ENCODE results near the gene CLDN5.

The CLDN5 gene

DNA sequence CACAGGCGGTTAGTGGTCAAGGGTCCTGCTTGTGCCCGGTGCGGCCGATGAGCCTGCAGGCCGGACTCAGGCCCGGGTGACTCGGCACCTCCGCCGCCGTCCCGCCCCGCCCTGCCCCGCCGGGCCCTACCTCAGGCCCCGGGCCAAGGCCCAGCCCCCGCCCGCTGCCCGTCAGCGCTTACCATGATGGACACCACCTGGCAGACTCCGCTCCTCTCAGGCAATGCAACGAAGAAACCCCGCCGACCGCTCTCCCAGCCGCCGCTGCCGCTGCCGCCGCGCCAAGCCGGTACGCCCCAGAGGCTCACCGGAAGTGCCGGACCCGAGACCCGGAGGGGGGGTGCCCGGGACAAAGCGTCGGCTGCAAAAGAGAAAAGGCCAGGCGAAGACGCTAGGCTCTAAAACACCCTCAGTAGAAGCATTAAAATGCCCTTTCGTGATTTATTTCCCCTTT lies 45.3 kb downstream of the CLDN5 start, which contains the start of gene UFD1:
Gene UFD1, minus strand, starts transcription at position 293 of the 454 bp plus-strand sequence. Its CDS starts 108 bp downstream, at position 185.
- peak; percentile 62 to 90 (median 74) for DNase-seq

GRCh38 chr22:19478045-19478900 lies 45.9 kb downstream of the CLDN5 start:
- peak in 1 of 5 experiments; percentile 46 for DNase-seq

GRCh38 chr22:19477321-19478044 lies 46.7 kb downstream of the CLDN5 start:
- peak in 1 of 5 experiments; percentile 38 for DNase-seq

DNA sequence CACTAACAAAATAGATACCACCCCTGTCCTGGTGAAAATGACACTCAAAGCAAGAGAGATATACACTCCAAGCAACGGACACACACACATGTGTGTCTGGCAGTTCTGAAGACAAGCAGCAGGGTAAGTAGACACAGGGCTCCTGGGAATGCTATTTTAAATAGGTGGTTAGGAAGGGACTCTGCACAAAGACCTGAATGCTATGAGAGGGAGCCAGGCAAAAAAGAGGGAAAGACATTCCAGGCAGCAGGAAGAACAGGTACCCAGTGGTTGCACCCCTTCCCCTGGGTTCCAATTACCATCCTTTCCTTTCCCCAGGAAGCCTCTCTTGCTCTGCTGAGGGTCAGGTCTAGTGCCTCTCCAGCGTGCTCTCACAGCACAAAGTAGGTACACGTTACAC lies 48.2 kb downstream of the CLDN5 start:
- DNase-seq: no peak

DNA sequence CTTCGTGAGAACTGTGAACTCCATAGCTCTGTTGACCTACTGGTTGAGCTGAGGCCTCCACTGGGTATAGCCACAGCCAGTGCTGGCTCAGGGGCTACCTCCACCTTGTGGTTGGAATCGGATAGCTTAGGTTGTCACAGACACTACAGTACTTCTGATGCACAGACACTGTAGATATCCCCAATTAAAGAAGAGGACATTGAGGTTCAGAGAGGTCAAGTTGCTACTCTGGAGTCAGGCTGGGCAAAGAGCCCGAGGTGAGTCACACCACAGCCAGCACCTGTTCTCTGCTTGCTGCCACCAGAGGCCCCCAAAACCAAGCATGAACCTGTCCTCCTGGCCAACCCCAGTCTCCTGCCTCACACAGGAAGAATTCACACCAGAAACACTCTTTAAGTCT lies 50.6 kb downstream of the CLDN5 start:
- DNase-seq: no peak
